NOMO-1 treated with DMSO at 0.1 percent for 48 hours (cell line): ENCODE measurements around the gene C2orf49.
"Not testable (repeated sequence)": the region's sequence is repeated elsewhere in the genome, so short reads cannot be mapped to it uniquely, and the experiment has no call there.

Experiments
- DNase-seq: peaks from one replicate; lab custom pipeline; 2025; ENCODE audit not compliant: unreplicated experiment; lab: John Stamatoyannopoulos, UW

The C2orf49 gene

GRCh38 chr2:105320651-105321215, 16.6 kb upstream of the C2orf49 start:
- DNase-seq: no peak

DNA sequence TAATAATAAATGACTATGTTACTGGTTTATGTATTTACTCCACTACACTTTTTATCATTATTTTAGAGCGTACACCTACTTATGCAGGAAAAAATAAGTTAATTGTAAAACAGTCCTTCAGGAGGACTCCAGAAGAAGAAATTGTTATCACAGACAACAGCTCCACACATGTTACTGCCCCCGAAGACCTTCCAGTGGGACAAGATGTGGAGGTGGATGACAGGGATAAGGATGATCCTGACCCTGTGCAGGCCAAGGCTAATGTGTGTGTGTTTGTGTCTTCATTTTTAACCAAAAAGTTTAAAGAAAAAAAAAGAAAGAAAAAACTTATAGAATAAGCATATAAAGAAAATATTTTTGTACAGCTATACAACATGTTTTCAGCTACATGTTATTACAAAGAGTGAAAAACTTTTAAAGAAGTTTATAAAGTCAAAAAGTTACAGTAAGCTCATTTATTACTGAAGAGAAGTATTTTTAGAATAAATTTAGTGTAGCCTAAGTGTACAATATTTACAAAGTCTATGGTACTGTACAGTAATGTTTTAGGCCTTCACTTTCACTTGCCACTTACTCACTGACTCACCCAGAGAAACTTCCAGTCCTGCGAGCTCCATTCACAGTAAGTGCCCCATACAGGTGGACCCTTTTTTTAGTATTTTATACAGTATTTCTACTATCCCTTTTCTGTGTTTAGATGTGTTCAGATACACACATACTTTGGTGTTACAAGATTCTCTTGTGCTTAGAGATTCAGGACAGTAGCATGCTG, 15.3 kb upstream of the C2orf49 start:
- no peak for DNase-seq

DNA sequence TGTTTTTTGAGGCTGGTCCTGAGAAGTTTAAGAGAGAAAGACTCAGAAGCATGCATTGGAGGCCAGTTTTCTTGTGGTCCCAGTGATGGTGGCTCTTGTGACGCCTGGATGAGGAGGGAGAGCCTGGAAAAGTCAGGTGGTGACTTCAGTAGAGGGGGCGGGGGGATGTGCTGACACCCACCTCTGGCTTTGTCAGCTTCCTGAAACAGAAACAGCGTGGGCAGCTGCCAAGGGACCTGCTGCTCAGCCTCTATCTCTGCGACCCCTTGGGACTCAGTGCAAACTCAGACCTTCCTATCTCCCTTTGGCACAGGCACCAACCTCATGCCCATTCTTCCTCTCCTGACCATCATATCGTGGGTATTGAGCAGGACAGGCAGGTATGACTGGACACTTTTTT, 14.2 kb upstream of the C2orf49 start:
- no peak for DNase-seq

DNA sequence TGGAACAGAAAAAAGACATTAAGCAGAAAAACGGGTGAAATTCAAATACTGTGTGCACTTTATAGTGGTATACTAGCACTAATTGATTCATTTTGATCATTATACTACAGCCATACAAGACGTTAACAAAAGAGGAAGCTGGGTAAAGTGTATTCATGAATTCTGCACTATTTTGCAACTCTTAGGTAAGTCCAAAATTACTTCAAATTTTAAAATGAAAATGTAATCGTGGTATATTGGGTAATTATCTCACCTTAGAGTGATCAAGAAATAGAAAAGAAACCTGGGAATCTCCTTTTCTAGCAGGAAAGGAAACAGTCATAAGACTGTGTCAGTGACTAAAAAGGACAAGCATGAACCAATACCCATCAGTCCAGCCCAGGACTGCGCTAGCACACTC, 13.2 kb upstream of the C2orf49 start:
- peak; percentile 70 for DNase-seq

DNA sequence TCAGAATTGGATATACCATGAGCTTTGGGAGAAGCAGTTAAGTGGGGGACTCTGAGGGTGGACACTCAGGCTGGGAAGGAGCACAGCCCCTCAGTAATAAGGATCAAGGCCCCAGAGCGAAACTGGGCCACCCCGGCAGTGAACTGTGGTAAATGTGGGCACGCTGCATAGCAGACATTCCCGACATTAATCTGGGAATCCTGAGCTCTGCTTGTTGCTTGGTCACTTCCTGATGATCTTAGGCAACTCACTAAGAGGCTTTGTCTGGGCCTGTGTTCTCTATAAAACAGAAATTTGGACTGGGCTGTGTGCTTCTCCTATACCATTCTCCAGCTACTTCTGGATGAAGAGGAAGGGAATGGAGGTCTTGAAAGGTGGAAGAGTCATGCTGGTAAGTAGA, 12.6 kb upstream of the C2orf49 start:
- DNase-seq: no peak

- no peak for DNase-seq
These were observed 11.9 kb upstream of the C2orf49 start for GRCh38 chr2:105325389-105325963.

DNA sequence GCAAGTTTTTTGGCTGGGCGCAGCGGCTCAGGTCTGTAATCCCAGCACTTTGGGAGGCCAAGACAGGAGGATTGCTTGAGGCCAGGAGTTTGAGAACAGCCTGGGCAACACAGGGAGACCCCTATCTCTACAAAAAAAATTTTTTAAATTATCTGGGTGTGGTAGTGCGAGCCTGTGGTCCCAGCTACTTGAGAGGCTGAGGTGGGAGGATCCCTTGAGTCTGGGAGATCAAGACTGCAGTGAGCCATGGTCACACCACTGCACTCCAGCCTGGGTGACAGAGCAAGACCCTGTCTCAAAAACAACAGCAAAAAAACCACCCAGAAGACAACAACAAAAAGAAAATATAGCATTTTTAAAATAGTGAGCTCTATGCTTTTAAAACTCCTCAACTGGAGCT, 10.1 kb upstream of the C2orf49 start:
- not testable (repeated sequence) for DNase-seq

DNA sequence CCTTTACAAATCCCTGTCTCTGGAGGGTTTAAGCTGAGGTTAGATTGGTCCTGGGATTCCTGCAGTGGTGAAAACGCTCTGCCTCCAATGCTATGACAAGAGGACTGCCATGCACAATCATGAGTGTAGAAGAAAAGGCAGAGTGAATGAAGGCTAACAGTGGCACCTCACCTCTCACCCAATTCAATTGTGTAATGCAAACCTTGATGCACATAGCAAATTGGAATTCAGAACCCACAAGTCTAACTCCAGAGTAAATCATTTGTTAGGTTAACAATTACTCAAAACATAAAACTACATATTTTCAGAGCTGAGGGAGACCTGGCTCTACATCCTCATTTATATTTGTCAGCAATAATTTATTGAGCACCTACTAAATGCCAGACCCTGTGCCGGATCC, 9.7 kb upstream of the C2orf49 start:
- DNase-seq: no peak

- peak; percentile 15 for DNase-seq
These were observed 8.8 kb upstream of the C2orf49 start for GRCh38 chr2:105328281-105329196.

- peak; percentile 11 for DNase-seq
These were observed 8.2 kb upstream of the C2orf49 start for GRCh38 chr2:105329197-105329554.

GRCh38 chr2:105329561-105330495, 7.5 kb upstream of the C2orf49 start, which contains the start of gene TGFBRAP1:
Gene TGFBRAP1 (minus strand): TSS chr2:105329735. CDS start chr2:105308301, 21,434 bp downstream.
- DNase-seq: peak; percentile 40

GRCh38 chr2:105330681-105331375, 6.5 kb upstream of the C2orf49 start:
- no peak for DNase-seq

- no peak for DNase-seq
These were observed 3.1 kb upstream of the C2orf49 start for GRCh38 chr2:105334211-105334610.

DNA sequence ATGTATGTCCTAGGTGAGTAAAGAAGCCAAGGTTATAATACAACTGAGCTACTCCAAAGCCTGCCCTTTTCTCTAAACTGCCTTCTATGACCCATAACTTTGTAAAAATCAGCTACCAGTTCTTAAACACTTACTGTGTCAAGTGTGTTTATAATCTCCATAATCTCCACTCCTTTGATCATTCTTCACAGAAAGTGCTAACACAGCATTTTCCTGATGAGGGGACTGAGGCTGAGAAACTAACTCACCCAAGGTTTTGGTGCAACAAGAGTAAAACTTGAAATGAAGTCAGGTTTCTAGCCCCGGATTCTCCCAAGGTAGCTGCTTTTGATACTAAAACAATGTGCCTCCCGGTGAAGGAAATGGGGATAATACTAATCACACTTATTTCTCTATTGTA, 1.9 kb upstream of the C2orf49 start:
- no peak for DNase-seq

DNA sequence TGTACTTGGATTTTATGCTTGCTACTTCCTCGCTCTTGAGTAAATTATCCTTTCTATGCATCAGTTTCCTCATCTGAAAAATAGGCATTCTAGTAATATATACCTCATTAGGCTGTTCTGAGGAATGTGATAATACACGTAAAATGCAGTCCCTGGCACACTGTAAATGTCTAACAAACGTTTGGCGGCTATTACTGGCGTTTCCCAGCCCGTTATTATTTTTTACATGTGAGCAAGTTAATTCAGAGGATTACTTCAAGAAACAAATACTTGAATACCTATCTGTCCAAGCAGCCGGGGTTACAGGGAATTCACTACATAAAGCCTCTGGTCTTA, 586 bp upstream of the C2orf49 start:
- no peak for DNase-seq

GRCh38 chr2:105338020-105338385, 663 bp downstream of the C2orf49 start:
- DNase-seq: peak; percentile 27

DNA sequence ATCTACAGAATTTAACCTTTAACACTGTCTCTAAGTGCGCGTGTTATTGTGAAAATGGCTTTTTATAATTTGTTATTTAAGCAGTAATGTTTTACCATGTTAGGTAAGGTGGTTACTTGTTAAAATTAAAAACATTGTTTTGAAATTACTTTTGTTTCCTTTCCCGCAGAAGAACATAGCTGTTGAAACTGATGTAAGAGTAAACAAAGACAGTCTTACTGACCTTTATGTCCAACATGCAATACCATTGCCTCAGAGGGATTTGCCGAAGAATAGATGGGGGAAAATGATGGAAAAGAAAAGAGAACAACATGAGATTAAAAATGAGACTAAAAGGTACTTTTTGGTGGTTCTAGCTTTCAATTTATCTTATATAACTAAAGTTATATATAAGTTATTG, 2.1 kb downstream of the C2orf49 start:
- DNase-seq: no peak

DNA sequence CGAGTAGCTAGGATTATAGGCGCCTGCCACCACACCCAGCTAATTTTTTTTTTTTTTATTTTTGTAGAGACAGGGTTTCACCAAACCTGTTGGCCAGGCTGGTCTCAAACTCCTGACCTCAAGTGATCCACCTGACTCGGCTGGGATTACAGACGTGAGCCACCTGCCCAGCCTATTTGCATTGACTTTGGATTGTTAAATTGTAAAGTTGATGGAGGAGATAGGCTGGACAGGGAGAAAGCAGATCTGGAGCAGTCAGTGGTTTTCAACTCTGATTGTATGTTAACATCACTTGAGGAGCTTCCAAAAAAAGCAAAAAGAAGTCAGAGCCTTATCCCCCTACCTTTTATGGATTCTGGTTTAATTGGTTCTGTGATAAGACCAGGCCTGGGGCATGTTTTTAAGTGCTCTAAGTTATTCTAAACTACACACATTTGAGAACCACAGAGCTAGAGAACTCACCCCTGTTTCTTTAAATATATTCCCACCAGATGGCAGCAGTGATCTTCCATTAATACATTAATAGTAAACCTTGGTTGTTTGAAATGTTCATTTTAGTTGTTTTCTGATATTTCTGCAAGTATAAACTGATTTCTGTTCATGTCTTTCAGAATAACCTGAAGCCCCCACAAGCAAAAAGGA, 7.5 kb downstream of the C2orf49 start:
- no peak for DNase-seq

DNA sequence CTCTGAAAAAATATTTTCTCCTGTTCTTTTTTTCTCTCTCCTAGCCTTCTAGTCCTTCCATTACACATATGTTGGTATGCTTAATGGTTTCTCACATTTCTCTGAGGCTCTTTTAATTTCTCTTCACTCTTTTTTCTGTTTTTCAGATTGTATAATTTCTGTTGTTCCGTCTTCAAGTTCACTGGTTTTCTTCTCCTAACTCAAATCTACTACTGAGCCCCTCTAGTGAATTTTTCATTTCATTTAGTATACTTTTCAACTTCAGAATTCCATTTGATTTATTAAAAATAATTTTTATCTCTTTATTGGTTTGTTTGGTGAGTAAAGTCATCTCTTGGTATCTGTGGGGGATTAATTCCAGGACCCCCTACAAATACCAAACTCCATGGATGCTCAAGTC, 19.8 kb downstream of the C2orf49 start:
- DNase-seq: no peak
